HEK293T (cell line): Measurements from ENCODE around the gene CCR6.

Experiments used
- BHLHE40 ChIP-seq: fragments of 450-650 bp; IDR thresholded peaks from 2 replicates; pipeline ENCODE4 v1.6.1; 2016; ENCODE audit warnings: mild to moderate bottlenecking, moderate library complexity, borderline replicate concordance
- ELF4 ChIP-seq: fragments of 450-650 bp; IDR thresholded peaks from 2 replicates; pipeline ENCODE4 v1.6.1; 2017; ENCODE audit warnings: antibody characterized with exemption
- FOXK2 ChIP-seq: fragments of 450-650 bp; IDR thresholded peaks from 2 replicates; pipeline ENCODE4 v1.6.1; 2016; ENCODE audit warnings: mild to moderate bottlenecking
- FOXM1 ChIP-seq: fragments of 450-650 bp; IDR thresholded peaks from 2 replicates; pipeline ENCODE4 v1.6.1; 2017; ENCODE audit warnings: mild to moderate bottlenecking, borderline replicate concordance
- LEF1 ChIP-seq: fragments of 450-650 bp; IDR thresholded peaks from 2 replicates; pipeline ENCODE4 v1.6.1; 2017; ENCODE audit warnings: mild to moderate bottlenecking, borderline replicate concordance
- NFRKB ChIP-seq: fragments of 450-650 bp; IDR thresholded peaks from 2 replicates; pipeline ENCODE4 v1.6.1; 2016; ENCODE audit warnings: mild to moderate bottlenecking, moderate library complexity
- SP1 ChIP-seq: fragments of 450-650 bp; IDR thresholded peaks from 2 replicates; pipeline ENCODE4 v1.6.1; 2017
- SUZ12 ChIP-seq: fragments of 450-650 bp; IDR thresholded peaks from 2 replicates; pipeline ENCODE4 v1.6.1; 2016; ENCODE audit warnings: mild to moderate bottlenecking
- TARDBP ChIP-seq: fragments of 450-650 bp; IDR thresholded peaks from 2 replicates; pipeline ENCODE4 v1.6.1; 2016
- TF ChIP-seq, protein P1 (sequence below): fragments of 450-650 bp; IDR thresholded peaks from 2 replicates; pipeline ENCODE4 v1.6.1; 2016

DNA sequence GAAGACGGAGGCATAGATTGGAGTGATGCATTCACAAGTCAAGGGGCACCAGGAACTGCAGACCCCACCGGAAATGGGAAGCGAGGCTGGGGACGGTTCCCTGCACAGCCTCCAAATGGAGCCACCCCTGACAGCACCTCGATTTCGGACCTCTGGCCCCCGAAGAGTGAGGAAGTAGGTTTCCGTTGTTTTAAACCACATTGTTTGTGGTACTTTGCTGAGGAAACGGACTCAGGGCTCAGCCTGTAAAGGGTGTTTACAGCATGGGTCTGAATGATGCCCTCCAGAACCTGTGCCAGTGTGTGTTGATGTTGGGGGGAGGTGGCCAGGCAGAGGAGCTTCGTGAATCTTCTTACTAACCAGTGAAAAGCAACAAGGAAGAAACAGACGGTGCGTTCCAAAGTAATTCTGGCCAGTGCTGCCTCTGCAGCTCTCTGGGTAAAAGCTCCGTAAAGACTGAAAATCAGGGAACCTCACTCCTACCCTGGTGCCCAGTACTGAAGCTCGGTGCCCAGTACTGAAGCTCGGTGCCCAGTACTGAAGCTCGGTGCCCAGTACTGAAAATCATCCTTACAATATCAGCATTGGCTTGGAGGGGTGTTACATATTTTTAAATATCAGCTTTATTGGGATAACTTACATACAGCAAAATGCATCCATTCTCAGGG is 30.1 kb upstream of the CCR6 start:
- no peak for TF ChIP-seq TARDBP
- no peak for TF ChIP-seq LEF1
- TF ChIP-seq, protein P1, sequence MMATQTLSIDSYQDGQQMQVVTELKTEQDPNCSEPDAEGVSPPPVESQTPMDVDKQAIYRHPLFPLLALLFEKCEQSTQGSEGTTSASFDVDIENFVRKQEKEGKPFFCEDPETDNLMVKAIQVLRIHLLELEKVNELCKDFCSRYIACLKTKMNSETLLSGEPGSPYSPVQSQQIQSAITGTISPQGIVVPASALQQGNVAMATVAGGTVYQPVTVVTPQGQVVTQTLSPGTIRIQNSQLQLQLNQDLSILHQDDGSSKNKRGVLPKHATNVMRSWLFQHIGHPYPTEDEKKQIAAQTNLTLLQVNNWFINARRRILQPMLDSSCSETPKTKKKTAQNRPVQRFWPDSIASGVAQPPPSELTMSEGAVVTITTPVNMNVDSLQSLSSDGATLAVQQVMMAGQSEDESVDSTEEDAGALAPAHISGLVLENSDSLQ: no peak
- TF ChIP-seq BHLHE40: no peak
- TF ChIP-seq SP1: no peak
- no peak for TF ChIP-seq SUZ12
- TF ChIP-seq NFRKB: no peak
- no peak for TF ChIP-seq FOXK2
- TF ChIP-seq FOXM1: no peak
- no peak for TF ChIP-seq ELF4
